SJSA1 (cell line): ENCODE results near the gene DAPK2. TPM values are rescaled to one million over a fixed set of nuclear protein-coding genes. Genes with fewer than 3 reads are reported as not detected.
"Not testable (repeated sequence)": the region's sequence is repeated elsewhere in the genome, so short reads cannot be mapped to it uniquely, and the experiment has no call there.

Source experiments
- DNase-seq, 2 experiments: peaks; one replicate each; pipeline ENCODE4 v3.0.0-alpha.2; 2015 to 2020; ENCODE audit warnings: low spot score in 2 of 2, low read depth in 1 of 2
- H3K27ac ChIP-seq: fragments of 250-450 bp; sonication (Bioruptor Pico); 2 replicates; pipeline ENCODE4 v1.5.1; 2020; ENCODE audit warnings: mild to moderate bottlenecking, moderate library complexity
- H3K27me3 ChIP-seq: fragments of 250-450 bp; sonication (Bioruptor Pico); replicated peaks from 2 replicates; pipeline ENCODE4 v1.5.1; 2020; ENCODE audit warnings: mild to moderate bottlenecking, moderate library complexity
- H3K36me3 ChIP-seq: fragments of 250-450 bp; sonication (Bioruptor Pico); 2 replicates; pipeline ENCODE4 v1.5.1; 2020; ENCODE audit warnings: mild to moderate bottlenecking
- H3K4me1 ChIP-seq: fragments of 250-450 bp; sonication (Bioruptor Pico); replicated peaks from 2 replicates; pipeline ENCODE4 v1.6.1; 2021; ENCODE audit warnings: mild to moderate bottlenecking
- H3K4me3 ChIP-seq: fragments of 250-450 bp; sonication (Bioruptor Pico); 2 replicates; pipeline ENCODE4 v1.5.1; 2020; ENCODE audit warnings: mild to moderate bottlenecking
- H3K9me3 ChIP-seq: fragments of 250-450 bp; sonication (Bioruptor Pico); replicated peaks from 2 replicates; pipeline ENCODE4 v1.5.1; 2020; ENCODE audit warnings: mild to moderate bottlenecking
- total RNA-seq: library from RNA; depleted of rRNA; stranded (reverse); fragments of >200 nt; shearing (Covaris generic); gene quantifications from 2 replicates; pipeline ENCODE4 v1.2.3, GENCODE V29; 2014

DAPK2 gene
- total RNA-seq, 1 experiment from 2014 or later = 0.34 TPM

DNA sequence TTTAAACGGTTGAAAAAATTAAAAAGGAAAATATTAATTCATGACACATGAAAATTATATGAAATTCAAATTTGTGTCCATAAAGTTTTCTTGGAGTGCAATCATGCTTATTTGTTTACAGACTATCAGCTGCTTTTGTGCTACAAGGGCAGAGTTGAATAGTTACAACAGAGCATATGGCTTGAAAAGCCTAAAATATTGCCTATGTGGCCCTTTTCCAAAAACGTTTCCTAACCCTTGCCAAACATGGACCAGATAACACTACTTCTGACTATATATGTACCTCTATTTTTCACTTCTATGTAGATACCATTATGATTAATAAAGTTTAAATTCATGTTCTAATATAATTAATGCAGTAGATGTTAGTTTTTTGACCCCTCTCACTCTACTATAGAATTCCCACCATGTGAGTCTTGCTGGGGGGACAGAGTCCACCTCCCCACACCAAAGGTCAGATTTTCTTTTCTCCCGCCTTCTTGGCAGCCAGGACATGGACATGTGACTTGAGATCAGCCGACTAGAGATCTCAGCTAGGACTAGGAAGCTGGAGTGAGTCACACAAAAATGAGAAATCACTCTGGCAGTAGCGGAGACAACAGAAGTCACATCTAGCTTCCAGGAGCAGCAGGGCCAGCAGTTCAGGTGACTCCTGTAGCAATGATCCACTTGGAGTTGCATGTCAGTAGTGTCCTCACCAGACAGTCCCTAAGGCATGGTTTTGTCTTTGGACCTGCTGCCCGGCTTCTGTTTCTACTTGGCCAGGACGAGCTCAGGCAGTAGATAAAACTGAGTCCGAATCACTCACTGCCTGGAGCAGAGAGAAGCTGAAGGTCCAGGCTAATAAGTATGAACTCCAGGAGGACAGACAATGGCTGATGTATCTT lies 24.9 kb upstream of the DAPK2 start:
- H3K36me3 ChIP-seq = peaks cover 17% of the 10 kb centered on the region
- H3K9me3 ChIP-seq = no peaks in the 10 kb centered on the region
- DNase-seq = peak in 1 of 2 experiments; percentile 12
- no peak overlapping the region for H3K27ac ChIP-seq
- no peaks in the 10 kb centered on the region for H3K27me3 ChIP-seq
- peaks cover 20% of the 10 kb centered on the region for H3K4me1 ChIP-seq
- no peak overlapping the region for H3K4me3 ChIP-seq

DNA sequence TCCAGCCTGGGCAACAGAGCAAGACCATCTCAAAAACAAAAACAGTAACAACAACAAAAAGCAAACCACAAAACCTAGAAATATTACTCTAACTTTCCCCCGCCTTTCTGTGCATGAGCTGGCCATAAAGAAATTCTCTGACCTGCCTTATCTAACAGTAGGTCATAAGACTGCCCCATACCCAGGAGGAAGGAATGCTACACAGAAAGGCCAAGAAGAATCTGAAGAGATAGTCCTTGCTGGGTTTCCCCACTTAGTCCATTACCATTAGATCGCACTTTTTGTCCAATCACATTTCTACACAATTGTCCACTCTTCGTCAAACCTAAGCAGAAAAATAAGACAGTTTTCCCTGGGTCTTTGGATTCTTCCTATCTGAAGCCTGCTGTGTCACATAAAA lies 23.8 kb upstream of the DAPK2 start:
- H3K27me3 ChIP-seq = no peaks in the 10 kb centered on the region
- H3K4me3 ChIP-seq = no peak overlapping the region
- no peak for DNase-seq
- peaks cover 20% of the 10 kb centered on the region for H3K4me1 ChIP-seq
- peaks cover 15% of the 10 kb centered on the region for H3K36me3 ChIP-seq
- no peak overlapping the region for H3K27ac ChIP-seq
- H3K9me3 ChIP-seq = no peaks in the 10 kb centered on the region

DNA sequence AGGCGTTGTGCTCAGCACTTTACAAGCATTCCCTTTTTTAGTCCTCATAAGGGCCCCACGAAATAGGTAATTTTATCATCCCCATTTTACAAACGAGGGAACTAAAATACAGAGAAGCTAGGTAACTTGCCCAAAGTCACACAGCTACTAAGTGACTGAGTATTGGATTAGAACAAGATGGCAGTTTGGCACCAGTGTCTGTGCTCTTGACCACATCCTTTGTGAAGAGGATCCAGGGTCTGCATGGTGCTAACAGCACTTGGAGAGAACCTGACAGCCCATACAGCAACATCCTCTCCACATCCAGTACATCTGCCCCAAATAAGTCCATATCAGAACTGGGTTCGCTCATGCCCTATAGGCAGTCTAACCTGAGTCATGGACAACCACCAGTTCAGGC lies 21.8 kb upstream of the DAPK2 start:
- peaks cover 3% of the 10 kb centered on the region for H3K36me3 ChIP-seq
- H3K4me3 ChIP-seq = no peak overlapping the region
- H3K27me3 ChIP-seq = no peaks in the 10 kb centered on the region
- no peaks in the 10 kb centered on the region for H3K9me3 ChIP-seq
- H3K4me1 ChIP-seq = peaks cover 20% of the 10 kb centered on the region
- no peak for DNase-seq
- no peak overlapping the region for H3K27ac ChIP-seq

DNA sequence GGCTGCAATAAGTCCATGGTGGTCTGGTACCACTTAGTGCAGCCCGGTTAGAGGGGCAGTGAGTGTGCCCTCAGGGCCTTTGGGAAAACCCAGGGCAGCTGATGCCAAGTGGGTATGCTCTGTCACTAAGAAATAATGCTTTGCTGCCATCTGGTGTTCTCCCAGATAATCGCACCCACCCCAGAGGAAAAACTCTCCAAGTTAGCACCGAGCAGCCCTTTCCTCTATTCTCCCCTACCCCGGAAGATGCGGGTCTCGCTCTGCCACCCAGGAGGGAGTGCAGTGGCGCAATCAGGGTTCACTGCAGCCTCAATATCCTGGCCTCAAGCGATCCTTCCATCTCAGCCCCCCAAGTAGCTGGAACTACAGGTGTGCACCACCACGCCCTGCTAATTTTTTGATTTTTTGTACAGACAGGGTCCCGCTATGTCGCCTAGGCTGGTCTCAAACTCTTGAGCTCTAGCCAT lies 21.3 kb upstream of the DAPK2 start:
- Histone ChIP-seq H3K4me3 (no peak overlapping the region), H3K36me3 (peaks cover 3% of the 10 kb centered on the region), H3K27ac (no peak overlapping the region), H3K27me3 (no peaks in the 10 kb centered on the region), H3K9me3 (no peaks in the 10 kb centered on the region), H3K4me1 (peaks cover 17% of the 10 kb centered on the region)
- peak; percentile 61 to 70 for DNase-seq

- Histone ChIP-seq H3K36me3 (no peaks in the 10 kb centered on the region), H3K4me1 (peaks cover 7% of the 10 kb centered on the region), H3K27ac (no peak overlapping the region), H3K9me3 (no peaks in the 10 kb centered on the region), H3K4me3 (no peak overlapping the region), H3K27me3 (no peaks in the 10 kb centered on the region)
- DNase-seq = no peak
Measured at GRCh38 chr15:64066451-64066850, 20.2 kb upstream of the DAPK2 start.

DNA sequence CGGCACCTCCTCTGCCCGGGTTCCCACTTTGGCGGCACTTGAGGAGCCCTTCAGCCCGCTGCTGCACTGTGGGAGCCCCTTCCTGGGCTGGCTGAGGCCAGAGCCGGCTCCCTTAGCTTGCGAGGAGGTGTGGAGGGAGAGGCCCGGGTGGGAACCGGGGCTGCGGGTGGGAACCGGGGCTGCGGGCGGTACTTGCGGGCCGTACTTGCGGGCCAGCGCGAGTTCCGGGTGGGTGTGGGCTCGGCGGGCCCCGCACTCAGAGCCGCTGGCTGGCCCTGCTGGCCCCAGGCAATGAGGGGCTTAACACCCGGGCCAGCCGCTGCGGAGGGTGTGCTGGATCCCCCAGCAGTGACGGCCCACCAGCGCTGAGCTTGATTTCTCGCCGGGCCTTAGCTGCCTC lies 14.4 kb upstream of the DAPK2 start:
- no peak for DNase-seq
- Histone ChIP-seq H3K36me3 (no peaks in the 10 kb centered on the region), H3K9me3 (0 out of 2 replicates have a peak, but pooled peaks cover 3% of the 10 kb centered on the region), H3K4me1 (no peaks in the 10 kb centered on the region), H3K27ac (no peak overlapping the region), H3K27me3 (no peaks in the 10 kb centered on the region), H3K4me3 (no peak overlapping the region)

GRCh38 chr15:64059104-64059503 lies 12.8 kb upstream of the DAPK2 start:
- H3K4me3 ChIP-seq, H3K27me3 ChIP-seq, H3K4me1 ChIP-seq, H3K27ac ChIP-seq, H3K36me3 ChIP-seq, H3K9me3 ChIP-seq, DNase-seq: not testable (repeated sequence)

GRCh38 chr15:64058279-64058678 lies 12.0 kb upstream of the DAPK2 start:
- Histone ChIP-seq H3K36me3 (no peaks in the 10 kb centered on the region), H3K4me1 (no peaks in the 10 kb centered on the region), H3K27ac (no peak overlapping the region), H3K9me3 (0 out of 2 replicates have a peak, but pooled peaks cover 3% of the 10 kb centered on the region), H3K27me3 (no peaks in the 10 kb centered on the region), H3K4me3 (no peak overlapping the region)
- DNase-seq = no peak

GRCh38 chr15:64053674-64054073 lies 7.4 kb upstream of the DAPK2 start:
- H3K27me3 ChIP-seq, H3K9me3 ChIP-seq, H3K4me1 ChIP-seq, H3K4me3 ChIP-seq, H3K27ac ChIP-seq, DNase-seq, H3K36me3 ChIP-seq: not testable (repeated sequence)

- no peaks in the 10 kb centered on the region for H3K36me3 ChIP-seq
- no peak overlapping the region for H3K27ac ChIP-seq
- DNase-seq = no peak
- no peaks in the 10 kb centered on the region for H3K9me3 ChIP-seq
- no peaks in the 10 kb centered on the region for H3K27me3 ChIP-seq
- H3K4me1 ChIP-seq = no peaks in the 10 kb centered on the region
- no peak overlapping the region for H3K4me3 ChIP-seq
Measured at GRCh38 chr15:64052925-64053491, 6.7 kb upstream of the DAPK2 start.

GRCh38 chr15:64051407-64052259 lies 5.3 kb upstream of the DAPK2 start:
- peaks cover 2% of the 10 kb centered on the region for H3K4me1 ChIP-seq
- H3K36me3 ChIP-seq = no peaks in the 10 kb centered on the region
- no peak for DNase-seq
- no peaks in the 10 kb centered on the region for H3K27me3 ChIP-seq
- no peaks in the 10 kb centered on the region for H3K9me3 ChIP-seq
- H3K4me3 ChIP-seq = no peak overlapping the region
- H3K27ac ChIP-seq = no peak overlapping the region

GRCh38 chr15:64051093-64051402 lies 4.8 kb upstream of the DAPK2 start:
- H3K27ac ChIP-seq = no peak overlapping the region
- H3K4me3 ChIP-seq = no peak overlapping the region
- H3K27me3 ChIP-seq = no peaks in the 10 kb centered on the region
- no peaks in the 10 kb centered on the region for H3K9me3 ChIP-seq
- no peak for DNase-seq
- H3K4me1 ChIP-seq = peaks cover 5% of the 10 kb centered on the region
- H3K36me3 ChIP-seq = no peaks in the 10 kb centered on the region

DNA sequence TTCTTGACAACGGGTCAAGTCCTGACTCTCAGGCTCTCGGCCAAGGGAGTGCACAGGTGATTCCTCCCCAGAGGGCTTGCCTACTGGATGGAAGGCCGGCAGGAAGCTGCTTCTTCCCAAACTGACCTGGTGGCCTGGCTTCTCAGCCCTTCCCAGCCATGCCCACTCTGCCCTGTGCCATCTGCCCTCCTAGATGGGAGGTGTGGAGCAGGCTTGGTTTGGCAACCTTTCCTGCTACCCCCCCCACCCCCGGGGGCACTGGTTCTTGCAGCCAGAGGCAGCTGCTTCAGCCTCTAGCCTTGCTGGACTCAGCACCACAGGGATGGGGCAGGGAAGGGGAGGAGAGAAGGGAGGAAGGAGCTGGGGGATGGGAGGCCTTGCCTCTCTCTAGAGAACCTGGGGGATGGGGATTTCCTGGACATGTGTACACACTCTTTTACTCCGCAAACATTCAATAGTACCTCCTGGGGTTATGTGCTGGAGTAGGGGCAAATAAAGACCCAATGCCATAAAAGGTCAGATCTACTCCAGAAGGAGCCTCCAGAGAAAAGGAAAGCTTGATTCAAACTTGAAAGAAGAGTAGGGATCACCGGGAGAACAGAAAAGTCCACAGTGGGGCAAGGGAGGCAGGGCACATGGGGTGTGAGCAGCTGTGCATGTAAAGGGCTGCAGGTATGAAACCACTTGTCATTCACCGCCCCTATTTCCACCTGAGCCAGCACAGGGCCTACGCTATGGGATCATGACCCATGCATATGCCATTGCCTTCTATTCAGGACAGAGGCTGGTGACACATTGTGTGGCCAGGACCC lies 4.2 kb upstream of the DAPK2 start:
- Histone ChIP-seq H3K4me3 (no peak overlapping the region), H3K4me1 (peaks cover 5% of the 10 kb centered on the region), H3K27ac (no peak overlapping the region), H3K9me3 (no peaks in the 10 kb centered on the region), H3K36me3 (no peaks in the 10 kb centered on the region), H3K27me3 (no peaks in the 10 kb centered on the region)
- DNase-seq = no peak
